MM.1S (cell line): ENCODE measurements around the gene SLC2A13.
"Not testable (repeated sequence)": the region's sequence is repeated elsewhere in the genome, so short reads cannot be mapped to it uniquely, and the experiment has no call there.

ENCODE experiments used
- DNase-seq: peaks from one replicate; pipeline ENCODE4 v3.0.0-alpha.2; 2015
- H2AFZ ChIP-seq: fragments of 300-600 bp; sonication (generic); 2 replicates; pipeline ENCODE4 v1.6.0; 2016; ENCODE audit warnings: antibody characterized with exemption, low read length
- H3F3A ChIP-seq: fragments of 300-600 bp; sonication (generic); 2 replicates; pipeline ENCODE4 v1.6.1; 2016; ENCODE audit warnings: mild to moderate bottlenecking, antibody characterized with exemption, low read length, moderate library complexity, mixed read lengths; ENCODE audit not compliant: insufficient read depth
- H3K27ac ChIP-seq: fragments of 300-600 bp; sonication (generic); 2 replicates; pipeline ENCODE4 v1.5.1; 2016; ENCODE audit warnings: mild to moderate bottlenecking, low read length
- H3K27me3 ChIP-seq: fragments of 300-600 bp; sonication (generic); replicated peaks from 2 replicates; pipeline ENCODE4 v1.6.0; 2016; ENCODE audit warnings: low read length; ENCODE audit not compliant: insufficient read depth
- H3K36me3 ChIP-seq: fragments of 300-600 bp; sonication (generic); replicated peaks from 2 replicates; pipeline ENCODE4 v1.6.1; 2016; ENCODE audit warnings: mild to moderate bottlenecking, low read length, mixed read lengths; ENCODE audit not compliant: insufficient read depth
- H3K4me1 ChIP-seq: fragments of 300-600 bp; sonication (generic); 2 replicates; pipeline ENCODE4 v1.6.1; 2016; ENCODE audit warnings: low read length, mixed read lengths
- H3K4me2 ChIP-seq: fragments of 300-600 bp; sonication (generic); 2 replicates; pipeline ENCODE4 v1.6.0; 2016; ENCODE audit warnings: low read depth, low read length
- H3K4me3 ChIP-seq: fragments of 300-600 bp; sonication (generic); 2 replicates; pipeline ENCODE4 v1.5.1; 2016; ENCODE audit warnings: low read length, mixed read lengths
- H3K79me2 ChIP-seq: fragments of 300-600 bp; sonication (generic); 2 replicates; pipeline ENCODE4 v1.6.1; 2016; ENCODE audit warnings: mixed run types, low read length, mixed read lengths
- H3K9ac ChIP-seq: fragments of 300-600 bp; sonication (generic); 2 replicates; pipeline ENCODE4 v1.6.1; 2016; ENCODE audit warnings: low read length, mixed read lengths
- H3K9me2 ChIP-seq: fragments of 300-600 bp; sonication (generic); replicated peaks from 2 replicates; pipeline ENCODE4 v1.6.1; 2016; ENCODE audit warnings: mild to moderate bottlenecking, low read length, mixed read lengths; ENCODE audit not compliant: insufficient read depth
- H3K9me3 ChIP-seq: fragments of 300-600 bp; sonication (generic); replicated peaks from 2 replicates; pipeline ENCODE4 v1.6.1; 2016; ENCODE audit warnings: mild to moderate bottlenecking, low read length, mixed read lengths; ENCODE audit not compliant: insufficient read depth
- H4K20me1 ChIP-seq: fragments of 300-600 bp; sonication (generic); 2 replicates; pipeline ENCODE4 v1.6.1; 2016; ENCODE audit warnings: mild to moderate bottlenecking, low read length, moderate library complexity, mixed read lengths; ENCODE audit not compliant: insufficient read depth
- CTCF ChIP-seq: fragments of 300-600 bp; sonication (generic); IDR thresholded peaks from 2 replicates; pipeline ENCODE4 v1.5.1; 2016; ENCODE audit warnings: antibody characterized with exemption, low read length, mixed read lengths
- EZH2 ChIP-seq: fragments of 300-600 bp; sonication (generic); optimal IDR thresholded peaks from 2 replicates; pipeline ENCODE3; 2017; ENCODE audit warnings: low read depth, mild to moderate bottlenecking, antibody characterized with exemption, low read length, mixed read lengths
- EZH2phosphoT487 ChIP-seq: fragments of 300-600 bp; sonication (generic); IDR thresholded peaks from 2 replicates; pipeline ENCODE4 v1.6.1; 2018; ENCODE audit warnings: antibody characterized with exemption, low read length

Gene SLC2A13

GRCh38 chr12:39930101-39930500, 175.8 kb downstream of the SLC2A13 start:
- H3K27me3 ChIP-seq, result no peaks in the 10 kb centered on the region
- H3K9me2 ChIP-seq, result no peaks in the 10 kb centered on the region
- H4K20me1 ChIP-seq, result no peaks in the 10 kb centered on the region
- H3K27ac ChIP-seq, result no peak overlapping the region
- no peak overlapping the region for H3K4me2 ChIP-seq
- TF ChIP-seq EZH2phosphoT487 (no peak), CTCF (no peak), EZH2 (no peak)
- H3K9ac ChIP-seq, result no peak overlapping the region
- H3K79me2 ChIP-seq, result no peaks in the 10 kb centered on the region
- no peak overlapping the region for H2AFZ ChIP-seq
- H3K4me1 ChIP-seq, result no peaks in the 10 kb centered on the region
- no peaks in the 10 kb centered on the region for H3K9me3 ChIP-seq
- H3F3A ChIP-seq, result no peaks in the 10 kb centered on the region
- no peak overlapping the region for H3K4me3 ChIP-seq
- DNase-seq, result no peak
- H3K36me3 ChIP-seq, result no peaks in the 10 kb centered on the region

- H3F3A ChIP-seq, result no peaks in the 10 kb centered on the region
- H3K9me2 ChIP-seq, result no peaks in the 10 kb centered on the region
- no peaks in the 10 kb centered on the region for H3K36me3 ChIP-seq
- TF ChIP-seq CTCF (no peak), EZH2 (no peak), EZH2phosphoT487 (no peak)
- H3K4me1 ChIP-seq, result no peaks in the 10 kb centered on the region
- DNase-seq, result no peak
- no peaks in the 10 kb centered on the region for H3K79me2 ChIP-seq
- H3K9ac ChIP-seq, result no peak overlapping the region
- H2AFZ ChIP-seq, result no peak overlapping the region
- H3K4me3 ChIP-seq, result no peak overlapping the region
- no peak overlapping the region for H3K27ac ChIP-seq
- H3K9me3 ChIP-seq, result no peaks in the 10 kb centered on the region
- H3K4me2 ChIP-seq, result no peak overlapping the region
- H4K20me1 ChIP-seq, result no peaks in the 10 kb centered on the region
- H3K27me3 ChIP-seq, result no peaks in the 10 kb centered on the region
These were observed 177.5 kb downstream of the SLC2A13 start for GRCh38 chr12:39928181-39928899.

GRCh38 chr12:39923364-39923763, 182.5 kb downstream of the SLC2A13 start:
- Histone ChIP-seq H3K4me3 (no peak overlapping the region), H4K20me1 (no peaks in the 10 kb centered on the region)

GRCh38 chr12:39922598-39922997, 183.3 kb downstream of the SLC2A13 start:
- H3K9me3 ChIP-seq, H4K20me1 ChIP-seq, H3K4me2 ChIP-seq, H3K9me2 ChIP-seq, H3K4me3 ChIP-seq, H3K36me3 ChIP-seq, H2AFZ ChIP-seq, DNase-seq, H3K4me1 ChIP-seq, H3K27ac ChIP-seq, H3K79me2 ChIP-seq, H3K27me3 ChIP-seq, H3K9ac ChIP-seq, H3F3A ChIP-seq: not testable (repeated sequence)

More at GRCh38 chr12:39923364-39923763, 182.5 kb downstream of the SLC2A13 start:
- Histone ChIP-seq H3F3A (no peaks in the 10 kb centered on the region), H3K9me3 (no peaks in the 10 kb centered on the region), H3K9me2 (no peaks in the 10 kb centered on the region), H3K36me3 (no peaks in the 10 kb centered on the region), H3K27ac (no peak overlapping the region), H3K4me2 (no peak overlapping the region), H3K27me3 (no peaks in the 10 kb centered on the region), H3K4me1 (no peaks in the 10 kb centered on the region), H3K9ac (no peak overlapping the region), H3K79me2 (no peaks in the 10 kb centered on the region), H2AFZ (no peak overlapping the region)
- no peak for DNase-seq
- TF ChIP-seq CTCF (no peak), EZH2phosphoT487 (no peak), EZH2 (no peak)
